ENCODE results near the gene TNIP2.

Gene TNIP2

DNA sequence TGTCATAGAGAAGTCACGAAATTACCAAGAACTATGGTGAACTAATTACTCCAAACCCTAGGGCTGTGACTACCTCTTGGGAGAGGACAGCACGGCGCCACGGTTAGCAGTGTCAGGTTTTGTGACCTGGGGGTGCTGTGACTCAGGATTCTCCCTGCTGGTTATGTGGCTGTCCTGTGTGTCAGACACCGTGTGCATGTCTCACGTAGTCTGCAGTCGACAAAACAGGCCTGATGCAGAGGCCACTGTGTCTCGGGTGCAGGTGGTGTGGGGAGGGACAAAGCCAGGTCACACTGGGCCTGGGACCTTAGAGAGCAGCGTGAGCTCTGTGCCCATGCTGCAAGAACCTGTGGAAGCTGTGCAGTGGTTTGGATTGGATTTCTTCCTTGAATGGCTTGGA, 34.1 kb downstream of the TNIP2 start:
- FAIRE-seq: no peak

DNA sequence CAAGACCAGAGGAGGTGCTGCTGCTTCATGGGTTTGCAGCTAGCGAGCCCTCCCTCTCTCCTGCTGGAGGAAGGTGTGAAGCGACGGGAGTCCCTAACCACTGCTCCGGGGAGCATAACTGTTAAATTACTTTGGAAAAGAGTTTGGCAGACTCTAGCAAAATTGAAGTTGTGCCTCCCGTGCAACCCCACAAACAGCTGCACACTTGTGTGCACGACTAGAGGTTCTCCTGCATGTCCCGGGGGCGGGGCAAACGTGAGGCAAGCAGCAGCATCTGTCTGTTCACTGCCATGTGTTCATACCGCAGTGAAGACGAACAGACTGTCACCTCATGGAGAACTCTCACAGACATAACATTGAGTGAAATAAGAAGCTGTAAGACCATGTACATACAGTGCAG, 34.5 kb downstream of the TNIP2 start:
- DNase-seq (ENCODE audit: low spot score) (no peak), FAIRE-seq (no peak)

More for the DNA sequence above, 34.1 kb downstream of the TNIP2 start:
- no peak for DNase-seq (ENCODE audit: low spot score)

DNA sequence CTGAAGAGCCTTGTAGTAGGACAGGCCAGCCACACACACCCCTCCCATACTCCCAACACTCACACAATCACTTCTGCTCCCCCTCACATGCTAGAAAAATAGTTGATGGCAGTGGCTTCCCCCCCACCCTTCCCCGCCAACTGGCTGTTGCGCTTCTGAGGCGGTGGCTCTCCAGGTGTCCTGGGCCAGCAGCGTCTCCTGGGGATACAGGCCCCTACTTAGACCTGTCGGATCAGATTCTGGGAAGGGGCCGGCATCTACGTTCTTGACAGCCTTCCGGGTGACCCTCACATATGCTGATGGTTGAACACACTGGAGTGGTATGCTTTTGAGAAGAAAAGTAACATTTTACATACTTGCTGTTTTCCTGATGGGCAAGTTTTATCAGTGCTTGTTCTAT, 39.9 kb downstream of the TNIP2 start:
- no peak for FAIRE-seq
- no peak for DNase-seq (ENCODE audit: low spot score)

DNA sequence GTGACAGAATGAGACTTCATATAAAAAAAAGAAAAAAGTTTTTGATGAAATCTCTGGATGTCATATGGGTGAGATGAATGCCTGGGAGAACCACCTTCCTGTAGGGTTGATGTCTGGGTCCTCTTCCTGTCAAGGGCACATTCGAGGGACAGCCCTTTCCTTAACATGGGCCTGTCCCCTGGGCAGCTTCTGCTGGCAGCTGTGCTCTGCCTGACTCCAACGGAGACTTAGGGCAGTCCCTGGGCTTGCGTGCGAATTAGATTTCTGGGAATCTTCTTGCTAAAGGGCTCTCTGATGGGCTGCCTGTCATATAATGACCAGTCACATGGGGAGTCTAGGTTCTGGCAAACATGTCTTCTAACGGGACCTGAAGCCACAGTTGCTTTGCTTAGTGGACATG, 40.7 kb downstream of the TNIP2 start:
- DNase-seq (ENCODE audit: low spot score): no peak
- no peak for FAIRE-seq

DNA sequence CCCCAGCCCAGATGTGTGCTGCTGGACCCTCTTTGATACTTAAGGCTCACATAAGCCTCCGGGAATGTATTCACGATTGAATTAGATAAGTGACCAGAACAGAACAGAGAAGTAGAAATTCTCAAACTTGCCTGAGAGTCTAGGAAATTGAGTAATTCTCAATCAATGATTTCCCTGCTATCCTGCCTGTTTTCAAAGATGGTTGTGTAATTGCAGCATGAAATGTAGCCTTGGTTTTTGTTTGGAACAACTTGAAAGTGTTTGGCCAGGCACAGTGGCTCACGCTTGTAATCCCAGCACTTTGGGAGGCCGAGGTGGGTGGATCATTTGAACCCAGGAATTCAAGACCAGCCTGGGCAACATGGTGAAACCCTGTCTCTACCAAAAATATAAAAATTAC, 41.2 kb downstream of the TNIP2 start:
- FAIRE-seq: no peak
- DNase-seq (ENCODE audit: low spot score): no peak

DNA sequence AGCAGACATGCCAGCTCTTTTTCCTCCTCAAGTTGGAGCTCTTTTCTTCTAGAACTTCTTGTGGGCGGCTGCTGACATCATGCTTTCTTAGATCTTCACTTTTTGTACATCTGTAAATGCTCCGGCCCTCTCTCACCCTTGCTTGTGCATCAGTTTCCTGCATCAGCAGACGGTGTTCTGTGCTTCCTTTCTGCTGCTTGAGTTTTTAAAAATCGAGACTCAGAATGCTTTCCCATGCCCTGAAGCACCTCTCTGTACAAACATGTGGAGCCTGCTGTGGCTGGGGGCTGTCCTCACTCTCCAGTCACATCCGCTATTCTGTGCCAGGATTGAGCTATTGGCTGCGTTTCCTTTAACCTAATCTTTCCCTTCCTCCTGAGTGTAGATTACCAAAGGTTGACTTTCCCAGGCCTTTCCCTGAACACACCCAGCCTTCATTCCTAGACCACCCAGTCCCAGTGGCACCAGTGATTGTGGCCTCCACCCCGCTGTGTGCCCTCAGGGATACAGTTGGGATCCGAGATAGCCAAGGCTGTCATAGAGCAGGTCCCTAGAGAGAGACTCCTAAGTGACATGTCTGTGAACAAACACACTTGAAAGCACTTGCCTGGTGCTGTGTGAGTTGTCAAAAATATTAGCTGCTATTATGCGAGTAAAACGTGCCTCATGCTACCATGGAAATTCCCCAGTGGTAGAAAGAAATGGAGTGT, 41.9 kb downstream of the TNIP2 start:
- DNase-seq (ENCODE audit: low spot score) (no peak), FAIRE-seq (no peak)

DNA sequence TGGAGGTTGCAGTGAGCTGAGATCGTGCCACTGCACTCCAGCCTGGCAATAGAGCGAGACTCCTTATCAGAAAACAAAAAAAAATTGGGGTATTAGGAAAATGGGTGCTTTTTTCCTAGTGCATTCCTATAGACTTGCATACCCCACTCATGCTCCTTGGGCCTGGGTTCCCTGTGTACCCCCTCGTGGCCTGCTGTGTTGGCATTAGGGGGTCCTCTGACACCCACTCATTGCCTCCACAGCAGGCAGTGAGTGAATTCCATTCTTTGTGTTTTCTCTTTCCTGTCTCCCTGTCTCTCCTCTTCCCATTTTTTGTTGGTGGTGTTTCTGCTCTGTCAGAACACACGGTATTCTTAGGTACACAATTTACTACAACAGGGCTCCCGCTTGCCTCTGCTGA, 42.8 kb downstream of the TNIP2 start:
- no peak for DNase-seq (ENCODE audit: low spot score)
- FAIRE-seq: no peak

DNA sequence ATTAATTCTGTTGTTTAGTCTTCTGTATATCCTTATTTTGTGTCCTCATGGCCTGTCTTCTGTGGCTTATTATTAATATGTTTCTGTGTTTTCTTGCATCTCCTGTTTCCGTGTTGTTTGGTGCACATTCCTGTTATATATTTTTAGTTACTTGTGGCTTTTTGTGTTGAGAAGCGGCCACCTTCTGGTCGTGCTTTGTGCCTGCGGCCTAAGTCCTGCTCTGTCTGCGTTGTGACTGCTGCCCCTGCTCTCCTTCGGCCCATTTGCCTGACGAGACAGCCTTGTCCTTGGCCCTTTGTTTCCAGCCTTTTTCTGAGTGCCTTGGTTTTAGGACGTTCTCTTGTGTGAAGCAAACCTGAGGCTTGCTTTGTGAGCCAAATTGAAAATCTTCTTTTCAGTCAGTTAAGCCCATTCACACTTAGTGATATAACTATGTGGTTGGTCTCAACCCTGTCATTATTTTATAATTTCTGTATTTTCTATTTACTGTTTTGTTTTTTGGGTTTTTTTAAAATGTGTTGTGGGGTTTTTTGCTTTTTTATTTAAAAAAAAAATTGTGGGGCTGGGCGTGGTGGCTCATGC, 43.8 kb downstream of the TNIP2 start:
- DNase-seq (ENCODE audit: low spot score) (no peak), FAIRE-seq (no peak)

DNA sequence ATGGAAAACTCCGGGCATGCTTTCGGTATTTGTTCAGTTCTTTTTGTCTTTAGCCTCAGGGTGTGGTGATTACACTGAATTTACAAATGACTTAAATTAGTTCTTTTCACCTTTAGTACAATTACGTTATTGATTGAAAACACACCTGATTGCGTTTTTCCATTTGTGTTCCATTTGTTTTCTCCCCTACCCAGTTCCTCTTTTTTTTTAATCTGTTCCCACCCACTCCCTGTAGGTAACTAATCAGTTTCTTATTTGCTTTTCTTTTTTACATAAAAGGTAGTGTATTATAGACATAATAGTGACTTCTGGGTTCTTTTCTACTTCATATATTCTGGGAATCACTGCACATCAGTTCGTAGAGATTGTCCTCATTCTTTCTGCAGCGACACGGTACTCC, 53.4 kb downstream of the TNIP2 start:
- FAIRE-seq: no peak
- DNase-seq (ENCODE audit: low spot score): no peak

DNA sequence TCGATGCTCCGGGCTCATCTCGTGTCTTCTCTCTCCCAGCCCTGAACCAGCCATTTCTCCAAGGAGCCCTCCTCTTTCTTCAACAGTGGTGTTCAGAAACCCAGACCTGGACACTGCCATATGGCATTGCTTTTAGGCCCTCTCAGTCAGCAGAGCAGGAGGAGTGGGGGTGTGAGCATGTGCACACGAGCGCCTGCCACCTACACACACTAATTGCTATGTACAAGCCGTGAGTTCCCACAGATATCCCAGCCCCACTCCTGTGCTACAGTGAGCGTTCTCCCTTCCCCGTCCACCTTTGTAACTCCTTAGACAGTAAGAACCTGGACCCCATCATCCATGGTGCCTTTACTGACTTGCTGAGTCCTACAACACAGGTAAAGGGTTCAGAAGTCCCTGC, 53.8 kb downstream of the TNIP2 start:
- DNase-seq (ENCODE audit: low spot score) (no peak), FAIRE-seq (no peak)

DNA sequence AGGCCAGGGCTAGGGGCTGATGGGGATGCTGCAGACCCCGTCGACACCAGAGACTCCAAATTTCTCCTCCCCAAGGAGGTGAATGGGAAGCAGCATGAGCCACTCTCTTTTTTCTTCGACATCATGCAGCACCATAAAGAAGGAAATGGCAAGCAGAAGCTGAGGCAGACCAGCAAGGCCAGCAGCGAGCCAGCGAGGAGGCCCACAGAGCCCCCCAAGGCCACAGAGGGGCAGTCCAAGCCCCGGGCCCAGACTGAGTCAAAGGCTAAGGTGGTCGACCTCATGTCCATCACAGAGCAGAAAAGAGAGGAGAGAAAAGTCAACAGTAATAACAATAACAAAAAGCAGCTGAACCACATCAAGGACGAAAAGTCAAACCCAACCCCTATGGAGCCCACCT, 56.1 kb downstream of the TNIP2 start:
- FAIRE-seq: no peak
- no peak for DNase-seq (ENCODE audit: low spot score)

DNA sequence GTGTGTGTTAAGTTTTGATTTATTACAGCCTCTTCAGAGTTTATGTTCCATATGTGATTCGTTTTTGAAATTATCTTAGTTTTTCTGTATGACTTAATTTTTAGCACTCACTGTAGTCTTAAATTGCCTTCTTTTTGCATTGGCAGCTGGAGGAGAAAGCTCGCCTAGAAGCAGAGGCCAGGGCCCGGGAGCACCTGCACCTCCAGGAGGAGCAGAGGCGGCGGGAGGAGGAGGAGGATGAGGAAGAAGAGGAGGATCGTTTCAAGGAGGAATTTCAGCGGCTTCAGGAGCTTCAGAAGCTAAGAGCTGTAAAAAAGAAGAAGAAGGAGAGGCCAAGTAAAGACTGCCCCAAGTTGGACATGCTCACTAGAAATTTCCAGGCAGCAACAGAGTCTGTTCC, 56.6 kb downstream of the TNIP2 start:
- FAIRE-seq (no peak), DNase-seq (ENCODE audit: low spot score) (no peak)

DNA sequence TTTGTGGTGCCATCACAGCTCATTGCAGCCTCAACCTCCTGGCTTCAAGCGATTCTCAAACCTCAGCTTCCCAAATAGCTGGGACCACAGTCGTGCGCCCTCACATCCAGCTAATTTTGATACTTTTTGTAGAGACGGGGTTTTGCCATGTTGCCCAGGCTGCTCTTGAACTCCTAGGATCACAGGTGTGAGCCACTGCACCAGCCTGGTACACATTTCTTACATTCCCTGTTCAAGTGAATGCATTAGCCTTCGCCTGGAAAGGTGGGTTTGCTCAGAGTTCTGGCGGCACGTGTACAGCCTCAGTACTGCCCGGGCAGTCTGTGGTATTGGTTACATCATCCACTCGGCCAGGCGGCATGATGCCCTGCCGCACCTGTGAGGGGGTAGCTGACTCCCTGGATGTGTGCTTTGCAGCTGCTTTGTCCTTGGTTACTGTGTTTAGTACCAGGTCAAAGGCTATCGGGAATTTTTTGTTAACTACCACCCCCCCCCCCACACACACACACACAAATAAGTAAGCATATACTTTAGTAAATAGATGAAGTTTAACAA, 57.1 kb downstream of the TNIP2 start:
- DNase-seq (ENCODE audit: low spot score): no peak
- FAIRE-seq: no peak

DNA sequence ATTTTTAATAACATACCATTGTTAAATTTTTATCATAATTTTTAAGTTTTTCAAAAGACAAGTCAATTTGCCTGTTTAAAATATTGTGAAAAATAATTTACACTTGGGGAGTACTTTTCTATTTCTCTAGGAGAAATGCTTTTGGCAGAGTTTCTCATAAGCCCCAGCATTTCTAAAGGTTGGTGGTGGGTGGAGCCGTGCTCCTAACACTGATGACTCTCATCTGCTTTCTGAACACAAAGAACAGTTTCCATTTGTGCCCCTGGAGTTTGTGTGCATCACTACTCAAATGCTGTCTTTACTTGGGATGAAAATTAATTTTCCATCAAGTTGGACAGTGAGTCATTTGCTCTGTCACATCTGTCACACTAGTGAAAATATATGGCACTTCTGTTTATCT, 57.6 kb downstream of the TNIP2 start:
- DNase-seq (ENCODE audit: low spot score) (no peak), FAIRE-seq (no peak)

DNA sequence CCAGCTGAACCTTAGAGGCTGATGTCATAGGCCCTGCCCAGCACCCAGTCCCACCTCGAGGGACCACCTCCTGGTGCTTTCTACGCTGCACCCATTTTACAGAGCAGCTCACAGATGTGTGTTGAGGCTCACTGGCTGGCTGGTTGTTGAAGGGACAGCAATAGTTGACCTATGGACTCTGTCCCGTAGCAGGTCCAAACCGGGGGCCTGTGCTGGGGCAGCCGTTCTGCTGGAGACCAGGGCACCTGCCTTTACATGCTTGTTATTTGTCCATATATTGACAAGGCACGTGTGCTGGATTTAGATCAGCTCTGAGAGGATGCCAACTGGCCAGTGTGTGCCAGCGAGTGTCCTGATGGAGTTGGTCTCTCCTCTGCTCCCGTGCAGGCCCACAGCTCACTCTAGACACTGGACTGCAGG, 58.1 kb downstream of the TNIP2 start:
- FAIRE-seq (no peak), DNase-seq (ENCODE audit: low spot score) (no peak)

DNA sequence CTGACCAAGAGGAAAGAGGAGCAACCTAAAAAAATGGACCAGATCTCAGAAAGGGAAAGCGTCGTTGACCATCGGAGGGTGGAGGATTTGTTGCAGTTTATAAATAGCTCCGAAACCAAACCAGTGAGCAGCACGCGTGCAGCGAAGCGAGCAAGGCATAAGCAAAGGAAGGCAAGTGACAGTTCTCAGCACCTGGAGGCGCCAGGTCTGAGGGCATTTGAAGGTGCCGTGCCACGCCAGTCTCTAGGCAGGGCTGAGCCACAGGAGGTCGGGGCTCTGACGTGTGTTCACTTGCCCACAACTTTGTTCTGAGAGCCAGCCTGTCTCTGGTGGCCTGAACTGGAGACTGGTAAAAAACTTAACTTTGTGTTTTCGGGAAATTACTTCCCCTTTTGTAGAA, 59.7 kb downstream of the TNIP2 start:
- FAIRE-seq (no peak), DNase-seq (ENCODE audit: low spot score) (no peak)

DNA sequence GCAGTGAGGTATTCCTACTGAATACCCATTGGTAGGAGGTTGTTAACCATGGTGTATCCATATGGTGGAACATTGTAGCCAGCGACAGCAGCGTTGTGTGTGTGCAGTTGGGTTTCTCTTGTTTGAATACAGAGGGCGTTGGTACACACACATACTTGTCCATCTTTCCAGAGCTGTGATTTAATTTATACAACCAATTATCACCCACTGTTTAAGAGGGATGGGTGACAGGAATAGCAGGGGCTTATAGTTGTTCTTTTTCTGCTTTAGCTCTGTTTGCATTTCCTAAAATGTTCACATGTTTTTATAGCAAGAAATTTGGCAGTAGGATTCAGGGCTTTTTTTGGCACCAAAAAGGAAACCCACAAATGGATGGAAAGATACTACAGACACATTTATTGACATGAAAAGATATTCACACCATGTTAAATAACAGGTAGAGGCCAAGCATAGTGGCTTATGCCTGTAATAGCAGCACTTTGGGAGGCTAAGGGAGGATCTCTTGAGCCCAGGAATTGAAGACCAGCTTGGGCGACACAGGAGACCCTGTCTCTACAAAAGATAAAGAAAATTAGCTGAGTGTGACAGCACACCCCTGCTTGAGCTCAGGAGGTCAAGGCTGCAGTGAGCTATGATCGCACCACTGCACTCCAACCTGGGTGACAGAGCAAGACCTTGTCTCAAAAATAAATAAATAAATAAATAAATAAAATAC, 60.6 kb downstream of the TNIP2 start:
- no peak for FAIRE-seq
- no peak for DNase-seq (ENCODE audit: low spot score)

DNA sequence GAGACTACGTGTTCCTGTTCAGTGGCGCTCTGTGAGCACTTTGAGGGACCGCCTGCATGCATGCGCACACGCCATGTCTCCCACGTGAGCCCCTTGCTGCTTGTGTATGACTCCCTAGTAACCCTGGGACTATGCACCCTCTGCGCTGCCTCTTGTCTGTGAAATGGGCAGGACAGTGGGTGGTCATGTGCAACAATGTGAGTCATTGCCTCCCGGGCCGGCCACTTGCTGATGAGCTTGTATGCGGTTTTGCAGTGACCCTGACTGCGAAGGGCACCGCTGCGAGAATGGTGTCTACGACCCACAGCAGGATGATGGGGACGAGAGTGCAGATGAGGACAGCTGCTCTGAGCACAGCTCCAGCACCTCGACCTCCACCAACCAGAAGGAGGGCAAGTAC, 61.4 kb downstream of the TNIP2 start:
- peak; percentile 96 for FAIRE-seq
- peak; percentile 97 for DNase-seq (ENCODE audit: low spot score)

DNA sequence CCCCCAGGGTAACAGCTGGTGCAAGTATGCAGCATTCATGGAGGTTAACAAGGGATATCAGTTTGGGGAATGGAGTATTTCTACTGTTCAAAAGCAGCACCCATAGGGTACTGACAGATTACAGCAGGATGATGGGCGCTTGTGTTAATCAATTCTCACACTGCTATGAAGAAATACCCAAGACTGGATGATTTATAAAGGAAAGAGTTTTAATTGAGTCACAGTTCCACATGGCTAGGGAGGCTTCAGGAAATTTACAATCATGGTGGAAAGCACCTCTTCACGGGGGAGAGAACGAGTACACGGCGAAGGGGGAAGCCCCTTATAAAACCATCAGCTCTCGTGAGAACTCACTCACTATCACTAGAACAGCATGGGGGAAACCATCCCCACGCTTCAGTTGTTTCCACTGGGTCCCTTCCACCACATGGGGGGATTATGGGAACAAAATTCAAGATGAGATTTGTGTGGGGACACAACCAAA, 64.1 kb downstream of the TNIP2 start:
- no peak for DNase-seq (ENCODE audit: low spot score)
- no peak for FAIRE-seq
